GM06990 (cell line): Measurements from ENCODE around the gene CHN2.

Experiments
- DNase-seq: peaks from one replicate; pipeline ENCODE4 v3.0.0-alpha.2; 2011; ENCODE audit not compliant: insufficient read length; ENCODE audit errors: extremely low read depth
- H3K27me3 ChIP-seq: replicated peaks from 2 replicates; pipeline ENCODE4 v1.6.0; 2011; ENCODE audit warnings: low read length; ENCODE audit not compliant: control insufficient read depth, insufficient read depth
- H3K36me3 ChIP-seq: 2 replicates; pipeline ENCODE4 v1.5.1; 2011; ENCODE audit warnings: low read length; ENCODE audit not compliant: control insufficient read depth, insufficient read depth
- H3K4me3 ChIP-seq: replicated peaks from 2 replicates; pipeline ENCODE4 v1.5.1; 2011; ENCODE audit warnings: low read depth, mild to moderate bottlenecking, control low read depth, low read length
- TF ChIP-seq, protein P1 (sequence below): IDR thresholded peaks from 2 replicates; pipeline ENCODE4 v1.5.1; 2011; ENCODE audit warnings: low read length, control low read depth, mild to moderate bottlenecking, inconsistent platforms; ENCODE audit not compliant: insufficient read depth, poor library complexity, severe bottlenecking

CHN2 gene

GRCh38 chr7:29332042-29332811 is 137.7 kb downstream of the CHN2 start:
- no peaks in the 10 kb centered on the region for H3K36me3 ChIP-seq
- no peak for DNase-seq
- H3K4me3 ChIP-seq: no peak overlapping the region
- TF ChIP-seq, protein P1, sequence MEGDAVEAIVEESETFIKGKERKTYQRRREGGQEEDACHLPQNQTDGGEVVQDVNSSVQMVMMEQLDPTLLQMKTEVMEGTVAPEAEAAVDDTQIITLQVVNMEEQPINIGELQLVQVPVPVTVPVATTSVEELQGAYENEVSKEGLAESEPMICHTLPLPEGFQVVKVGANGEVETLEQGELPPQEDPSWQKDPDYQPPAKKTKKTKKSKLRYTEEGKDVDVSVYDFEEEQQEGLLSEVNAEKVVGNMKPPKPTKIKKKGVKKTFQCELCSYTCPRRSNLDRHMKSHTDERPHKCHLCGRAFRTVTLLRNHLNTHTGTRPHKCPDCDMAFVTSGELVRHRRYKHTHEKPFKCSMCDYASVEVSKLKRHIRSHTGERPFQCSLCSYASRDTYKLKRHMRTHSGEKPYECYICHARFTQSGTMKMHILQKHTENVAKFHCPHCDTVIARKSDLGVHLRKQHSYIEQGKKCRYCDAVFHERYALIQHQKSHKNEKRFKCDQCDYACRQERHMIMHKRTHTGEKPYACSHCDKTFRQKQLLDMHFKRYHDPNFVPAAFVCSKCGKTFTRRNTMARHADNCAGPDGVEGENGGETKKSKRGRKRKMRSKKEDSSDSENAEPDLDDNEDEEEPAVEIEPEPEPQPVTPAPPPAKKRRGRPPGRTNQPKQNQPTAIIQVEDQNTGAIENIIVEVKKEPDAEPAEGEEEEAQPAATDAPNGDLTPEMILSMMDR: no peak
- H3K27me3 ChIP-seq: no peaks in the 10 kb centered on the region; the same call in 1 of the 2 replicates

DNA sequence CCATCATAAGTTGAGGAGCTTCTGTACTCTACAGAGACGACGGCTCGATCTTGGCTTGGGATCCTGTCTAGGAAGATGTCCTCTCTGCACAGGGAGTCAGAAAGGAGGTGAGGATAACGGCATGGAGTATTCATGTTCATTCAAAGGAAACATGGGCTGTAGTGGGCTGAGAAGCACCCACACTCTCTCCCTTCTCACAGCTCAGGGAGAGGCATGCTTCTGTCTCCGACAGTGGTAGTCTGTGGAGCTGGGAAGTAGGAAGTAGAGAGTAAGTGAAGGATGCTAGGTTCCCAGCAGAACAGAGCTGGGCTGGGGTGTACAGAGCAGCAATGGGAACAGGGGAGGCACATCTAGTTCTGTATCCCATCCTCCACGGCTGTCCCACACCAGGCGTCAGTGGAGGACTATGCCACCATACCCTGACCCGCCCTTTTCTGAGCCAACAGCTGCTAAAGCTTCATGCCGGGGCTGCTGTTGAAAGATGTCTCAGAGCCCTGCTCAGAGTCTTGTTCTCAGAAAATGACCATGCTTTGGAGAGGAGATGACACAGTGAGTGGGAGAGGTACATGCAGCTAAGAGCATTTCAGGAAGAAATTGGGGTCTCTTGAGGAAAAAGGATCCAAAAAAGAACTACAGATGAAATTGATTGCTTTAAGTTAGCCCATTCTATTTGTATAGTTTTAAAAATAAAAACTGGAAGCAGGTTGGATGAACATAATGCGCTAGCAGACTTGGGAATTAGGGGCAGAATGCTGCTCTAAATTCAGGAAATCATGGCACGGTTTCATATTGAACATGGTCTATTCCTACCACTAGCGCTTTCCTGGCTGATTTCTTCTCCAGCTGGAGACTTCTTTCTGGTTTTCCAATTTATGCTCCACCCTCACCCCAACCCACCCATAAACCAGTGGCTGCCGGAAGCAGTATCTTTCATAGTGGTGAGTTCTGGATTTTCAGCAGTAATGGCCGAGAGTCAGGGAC is 138.6 kb downstream of the CHN2 start:
- H3K36me3 ChIP-seq: no peaks in the 10 kb centered on the region
- H3K4me3 ChIP-seq: no peak overlapping the region
- no peak for DNase-seq
- no peaks in the 10 kb centered on the region; the same call in 1 of the 2 replicates for H3K27me3 ChIP-seq
- TF ChIP-seq, protein P1: no peak

DNA sequence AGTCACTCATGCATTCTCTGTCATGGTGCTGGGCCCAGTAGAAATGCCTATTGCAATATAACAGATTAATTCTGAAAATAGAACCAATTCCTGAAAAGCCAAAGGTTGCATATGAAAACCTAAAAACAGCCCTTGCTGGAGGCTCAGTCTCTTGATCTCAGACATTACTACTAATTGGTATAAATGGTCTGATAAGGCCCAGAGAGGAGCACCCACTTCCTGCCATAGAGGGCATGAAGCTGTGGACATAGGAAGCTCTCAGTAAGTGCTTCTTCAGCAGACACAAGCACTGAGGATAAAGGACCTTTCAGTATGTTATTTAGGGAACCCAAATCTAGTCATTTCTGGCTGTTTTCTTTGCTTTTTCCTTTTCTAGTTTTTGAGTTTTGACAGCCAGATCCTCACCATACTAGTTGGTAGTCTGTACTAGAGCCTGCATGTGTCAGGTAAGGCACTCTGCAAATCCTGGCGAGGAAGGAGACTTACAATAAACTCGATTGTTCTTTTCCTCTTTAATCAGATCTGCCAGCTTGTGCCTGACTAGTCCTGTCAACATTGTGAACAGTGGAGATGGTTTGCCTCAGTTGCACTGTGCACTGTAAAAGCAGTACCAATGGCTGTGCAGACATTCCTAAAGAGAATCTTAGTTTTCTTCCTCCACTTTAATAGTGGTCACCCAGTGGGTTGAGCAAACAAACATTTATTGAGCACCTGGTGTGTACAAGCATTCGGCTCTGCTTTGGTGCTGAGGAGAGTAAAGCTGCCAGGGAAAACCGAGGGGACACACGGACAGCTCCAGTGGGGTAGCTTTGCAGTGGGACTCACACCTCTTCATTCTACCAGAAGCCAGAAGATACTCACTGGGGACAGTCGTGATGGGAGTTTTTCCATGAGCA is 140.9 kb downstream of the CHN2 start:
- Histone ChIP-seq H3K4me3 (no peak overlapping the region), H3K27me3 (no peaks in the 10 kb centered on the region; the same call in 1 of the 2 replicates), H3K36me3 (no peaks in the 10 kb centered on the region)
- TF ChIP-seq, protein P1: no peak
- no peak for DNase-seq

GRCh38 chr7:29337546-29338116 is 143.1 kb downstream of the CHN2 start:
- no peak for DNase-seq
- TF ChIP-seq, protein P1: no peak
- no peaks in the 10 kb centered on the region; the same call in 1 of the 2 replicates for H3K27me3 ChIP-seq
- no peak overlapping the region for H3K4me3 ChIP-seq
- no peaks in the 10 kb centered on the region for H3K36me3 ChIP-seq

- H3K4me3 ChIP-seq: no peak overlapping the region
- DNase-seq: no peak
- H3K36me3 ChIP-seq: no peaks in the 10 kb centered on the region
- H3K27me3 ChIP-seq: no peaks in the 10 kb centered on the region; the same call in none of the 2 replicates
- TF ChIP-seq, protein P1: no peak
These were observed 146.1 kb downstream of the CHN2 start for GRCh38 chr7:29340696-29341095.
